H1 (cell line): ENCODE results near the gene RPS6KA2. TPM values are rescaled to one million over a fixed set of nuclear protein-coding genes. Genes with fewer than 3 reads are reported as not detected.

Source experiments
- CTCF ChIA-PET: fragments of 300-600 bp; sonication (Branson Sonifier 250); formaldehyde crosslinking; loops from one replicate; lab custom pipeline; 2021; ENCODE audit not compliant: partially characterized antibody; lab: Charles Lee
- POLR2A ChIA-PET: fragments of 300-600 bp; sonication (Branson Sonifier 250); formaldehyde crosslinking; loops from one replicate; lab custom pipeline; 2021; ENCODE audit warnings: inconsistent platforms; ENCODE audit not compliant: partially characterized antibody; lab: Charles Lee
- DNase-seq, 2 experiments: peaks; one replicate each; pipeline versions ENCODE4 v3.0.0 to v3.0.0-alpha.2; 2010 to 2022; ENCODE audit warnings: low spot score in 2 of 2, low read depth in 1 of 2, mixed read lengths in 1 of 2
- FAIRE-seq: peaks from 2 replicates; lab custom pipeline; 2011; peaks lifted over from hg19 to GRCh38; lab: Jason Lieb, UNC
- H2AFZ ChIP-seq: 2 replicates; pipeline ENCODE4 v1.8.1; 2012; ENCODE audit warnings: low read length, inconsistent platforms
- H2AK5ac ChIP-seq: 2 replicates; pipeline ENCODE4 v1.6.1; 2013; ENCODE audit warnings: low read depth, low read length
- H2BK120ac ChIP-seq: replicated peaks from 2 replicates; pipeline ENCODE3; 2013; ENCODE audit warnings: low read depth, low read length, inconsistent platforms
- H2BK12ac ChIP-seq: 2 replicates; pipeline ENCODE4 v1.6.1; 2013; ENCODE audit warnings: low read depth, low read length
- H2BK15ac ChIP-seq: 2 replicates; pipeline ENCODE4 v1.6.1; 2013; ENCODE audit warnings: low read length
- H2BK20ac ChIP-seq: 2 replicates; pipeline ENCODE4 v1.6.1; 2013; ENCODE audit warnings: low read length
- H2BK5ac ChIP-seq: 2 replicates; pipeline ENCODE4 v1.6.1; 2013; ENCODE audit warnings: low read depth, low read length
- H3K14ac ChIP-seq: 2 replicates; pipeline ENCODE4 v1.6.1; 2013; ENCODE audit warnings: inconsistent platforms; ENCODE audit not compliant: insufficient read length
- H3K18ac ChIP-seq: 2 replicates; pipeline ENCODE4 v1.6.1; 2013; ENCODE audit warnings: low read length; ENCODE audit errors: extremely low read depth
- H3K23ac ChIP-seq: 2 replicates; pipeline ENCODE4 v1.6.1; 2013; ENCODE audit warnings: inconsistent platforms; ENCODE audit not compliant: insufficient read length
- H3K23me2 ChIP-seq: 2 replicates; pipeline ENCODE4 v1.6.1; 2013; ENCODE audit warnings: low read depth, low read length
- H3K27ac ChIP-seq: 2 replicates; pipeline ENCODE4 v1.6.1; 2011; ENCODE audit warnings: low read depth, low read length, inconsistent platforms
- H3K27me3 ChIP-seq, 4 experiments: replicated peaks in 1 of 4; 1 replicate in 1 of 4; 2 replicates in 3 of 4; pipeline versions ENCODE4 v1.6.1 to v1.8.1; 2011 to 2013; ENCODE audit warnings: low read length in 3 of 4, mild to moderate bottlenecking in 3 of 4, inconsistent platforms in 2 of 4, mixed read lengths in 2 of 4, moderate library complexity in 1 of 4; ENCODE audit not compliant: control insufficient read depth in 3 of 4, insufficient read depth in 3 of 4; ENCODE audit errors: extremely low read depth in 1 of 4
- H3K36me3 ChIP-seq, 4 experiments: 2 replicates each; pipeline versions ENCODE4 v1.6.1 to v1.8.1; 2011 to 2013; ENCODE audit warnings: mild to moderate bottlenecking in 4 of 4, low read length in 3 of 4, moderate library complexity in 2 of 4, control low read depth in 1 of 4, inconsistent platforms in 1 of 4; ENCODE audit not compliant: insufficient read depth in 4 of 4, control insufficient read depth in 2 of 4
- H3K4ac ChIP-seq: replicated peaks from 2 replicates; pipeline ENCODE3; 2013; ENCODE audit warnings: low read length, low read depth, mixed read lengths, inconsistent platforms; ENCODE audit not compliant: insufficient read length
- H3K4me1 ChIP-seq, 4 experiments: replicated peaks in 1 of 4; 1 replicate in 1 of 4; 2 replicates in 3 of 4; pipeline versions ENCODE4 v1.6.1 to v1.8.1; 2011 to 2013; ENCODE audit warnings: low read length in 3 of 4, inconsistent platforms in 2 of 4, mixed read lengths in 1 of 4; ENCODE audit not compliant: insufficient read depth in 4 of 4, control insufficient read depth in 3 of 4
- H3K4me2 ChIP-seq, 2 experiments: 2 replicates each; pipeline versions ENCODE4 v1.6.1 to v1.8.1; 2011 to 2013; ENCODE audit warnings: low read depth in 2 of 2, low read length in 2 of 2, control low read depth in 1 of 2, inconsistent platforms in 1 of 2, mild to moderate bottlenecking in 1 of 2; ENCODE audit not compliant: insufficient read depth in 1 of 2
- H3K4me3 ChIP-seq, 4 experiments: fragments of 200-600, 300-600 bp in 1 of 4; sonication (generic), shearing (Covaris generic), sonication (Bioruptor Twin) in 1 of 4; 2 replicates each; pipeline versions ENCODE4 v1.5.1 to v1.8.1; 2011 to 2016; ENCODE audit warnings: low read length in 4 of 4, low read depth in 3 of 4, control low read depth in 2 of 4, inconsistent platforms in 2 of 4, mild to moderate bottlenecking in 2 of 4, mixed read lengths in 1 of 4, moderate library complexity in 1 of 4; ENCODE audit not compliant: insufficient read depth in 2 of 4; ENCODE audit errors: extremely low read depth in 1 of 4
- H3K56ac ChIP-seq: replicated peaks from 2 replicates; pipeline ENCODE3; 2013; ENCODE audit warnings: low read depth, mild to moderate bottlenecking, mixed read lengths, low read length, inconsistent platforms; ENCODE audit not compliant: insufficient read length
- H3K79me1 ChIP-seq: 2 replicates; pipeline ENCODE4 v1.6.1; 2013; ENCODE audit warnings: low read depth, low read length, control low read depth
- H3K79me2 ChIP-seq, 2 experiments: 2 replicates each; pipeline versions ENCODE4 v1.6.1 to v1.8.1; 2012 to 2013; ENCODE audit warnings: low read length in 2 of 2, mild to moderate bottlenecking in 2 of 2, inconsistent platforms in 1 of 2; ENCODE audit not compliant: insufficient read depth in 2 of 2, control insufficient read depth in 1 of 2
- H3K9ac ChIP-seq, 4 experiments: replicated peaks in 1 of 4; 1 replicate in 1 of 4; 2 replicates in 3 of 4; pipeline versions ENCODE4 v1.6.1 to v1.8.1; 2011 to 2013; ENCODE audit warnings: low read depth in 3 of 4, low read length in 3 of 4, control low read depth in 2 of 4, mild to moderate bottlenecking in 2 of 4, moderate library complexity in 2 of 4, inconsistent platforms in 1 of 4; ENCODE audit errors: extremely low read depth in 1 of 4
- H3K9me3 ChIP-seq, 2 experiments: 2 replicates each; pipeline versions ENCODE4 v1.6.1 to v1.8.1; 2012 to 2013; ENCODE audit warnings: mild to moderate bottlenecking in 2 of 2, moderate library complexity in 2 of 2, control low read depth in 1 of 2, inconsistent platforms in 1 of 2, low read depth in 1 of 2, low read length in 1 of 2, mixed read lengths in 1 of 2; ENCODE audit not compliant: insufficient read depth in 2 of 2
- H4K20me1 ChIP-seq, 2 experiments: replicated peaks in 1 of 2; 2 replicates each; pipeline versions ENCODE3 to v1.8.1; 2011 to 2013; ENCODE audit warnings: inconsistent platforms in 2 of 2, low read length in 2 of 2, mild to moderate bottlenecking in 1 of 2; ENCODE audit not compliant: insufficient read depth in 2 of 2, control insufficient read depth in 1 of 2
- H4K5ac ChIP-seq: 2 replicates; pipeline ENCODE4 v1.6.1; 2013; ENCODE audit warnings: low read length, low read depth, mixed read lengths, inconsistent platforms; ENCODE audit not compliant: insufficient read length
- H4K8ac ChIP-seq: 2 replicates; pipeline ENCODE4 v1.8.0; 2013; ENCODE audit warnings: mild to moderate bottlenecking, moderate library complexity, low read length, inconsistent platforms; ENCODE audit not compliant: insufficient read depth; ENCODE audit errors: extremely low read depth
- H4K91ac ChIP-seq: replicated peaks from 2 replicates; pipeline ENCODE3; 2013; ENCODE audit warnings: low read length, mixed read lengths, inconsistent platforms; ENCODE audit not compliant: insufficient read length
- SAP30 ChIP-seq: fragments of 300-600 bp; sonication (generic); IDR thresholded peaks from 2 replicates; pipeline ENCODE4 v1.7.1; 2012; ENCODE audit warnings: low read length, moderate library complexity, mild to moderate bottlenecking, inconsistent platforms; ENCODE audit not compliant: insufficient read depth, insufficient replicate concordance
- WGBS, 2 experiments: shearing (Covaris generic) in 1 of 2; methylation state at CpG; one replicate each; pipeline versions ENCODE4 v1.1.6 to v1.1.7; 2013 to 2015; ENCODE audit warnings: low lambda C conversion rate in 2 of 2, mixed read lengths in 2 of 2, inconsistent platforms in 1 of 2, low coverage in 1 of 2, missing lambda C conversion rate in 1 of 2; ENCODE audit not compliant: insufficient replicate concordance in 2 of 2, insufficient coverage in 1 of 2, insufficient read length in 1 of 2; ENCODE audit errors: extremely low coverage in 1 of 2, missing lambda C conversion rate in 1 of 2; 5-methylcytosine and 5-hydroxymethylcytosine counted together
- polyA plus RNA-seq, 7 experiments: library from polyadenylated mRNA; depleted of rRNA in 3 of 7; stranded (reverse) in 5 of 7; unstranded in 2 of 7; fragments of >200 nt in 5 of 7; fragments of 200-250 nt in 2 of 7; gene quantifications; 1 replicate in 5 of 7; 2 replicates in 1 of 7; 4 replicates in 1 of 7; pipeline versions ENCODE4 v1.2.1 to v1.2.3, GENCODE V29; 2011 to 2013; ENCODE audit warnings: missing spikeins in 2 of 7, mixed read lengths in 2 of 7
- total RNA-seq: library from RNA; stranded (reverse); fragmentation: NEBNext Ultra II Directional; extraction: Animal tissue kit (Norgen Biotek cat#: 25700); gene quantifications from 2 replicates; pipeline ENCODE4 v1.2.1, GENCODE V29; 2021
- TF ChIP-seq, protein P1 (sequence below), 3 experiments: IDR thresholded peaks; 1 replicate in 2 of 3; 2 replicates in 1 of 3; pipeline versions ENCODE4 v1.5.1 to v1.6.1; 2011; ENCODE audit warnings: low read length in 3 of 3, mild to moderate bottlenecking in 3 of 3, inconsistent platforms in 2 of 3, low read depth in 1 of 3, moderate library complexity in 1 of 3; ENCODE audit not compliant: insufficient read depth in 1 of 3; ENCODE audit errors: control extremely low read depth in 1 of 3

Gene RPS6KA2
- total and polyA plus RNA-seq, 2 of the 8 experiments (the other 6 are each of a cell fraction or from before 2014, with no cell fraction given): 8.8 to 25.7 TPM

DNA sequence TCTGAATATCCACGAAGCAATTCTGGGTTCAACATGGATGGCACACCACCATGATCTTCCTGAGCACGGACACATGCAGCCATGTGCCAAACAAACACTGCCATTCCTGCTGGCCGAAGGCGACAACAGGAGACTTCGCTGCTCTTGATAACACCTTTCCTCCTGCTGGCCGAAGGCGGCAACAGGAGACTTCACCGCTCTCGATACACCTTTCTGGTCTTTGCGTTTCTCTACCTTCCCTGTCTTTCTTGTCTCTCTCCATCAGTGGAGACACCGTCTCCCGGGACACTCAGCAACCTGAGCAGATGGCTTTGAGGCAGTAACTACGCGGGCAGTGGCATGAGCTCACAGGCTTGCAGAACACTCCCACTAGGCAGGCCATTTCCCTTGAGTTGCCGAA is 189.4 kb downstream of the RPS6KA2 start:
- Histone ChIP-seq H2AFZ (no peak overlapping the region), H3K4me3 (no peak overlapping the region), H3K14ac (no peak overlapping the region), H2BK5ac (no peak overlapping the region), H4K20me1 (peaks cover 0 to 4% of the 10 kb centered on the region in 2 experiments), H3K79me2 (no peaks in the 10 kb centered on the region), H2AK5ac (no peak overlapping the region), H4K91ac (no peak overlapping the region), H2BK20ac (no peak overlapping the region), H3K27me3 (no peaks in the 10 kb centered on the region), H3K18ac (no peak overlapping the region), H3K9me3 (no peaks in the 10 kb centered on the region), H2BK15ac (no peak overlapping the region), H3K56ac (no peak overlapping the region), H2BK120ac (no peak overlapping the region), H3K4me1 (no peaks in the 10 kb centered on the region), H3K36me3 (no peaks in the 10 kb centered on the region), H4K5ac (no peak overlapping the region), H3K9ac (no peak overlapping the region), H3K27ac (no peak overlapping the region), H3K23ac (no peak overlapping the region), H3K23me2 (no peaks in the 10 kb centered on the region), H3K79me1 (no peaks in the 10 kb centered on the region; the same call in 1 of the 2 replicates), H3K4ac (no peak overlapping the region), H3K4me2 (no peak overlapping the region), H2BK12ac (no peak overlapping the region), H4K8ac (no peak overlapping the region)
- ChIA-PET POLR2A (no interaction called here), CTCF (interaction anchor here (0.6 to 3.3 kb wide), 8 partner anchors 13 to 281 kb away, joined by 3 to 19 read pairs (median 4); no protein-coding TSS in a partner anchor)
- DNase-seq (no peak), FAIRE-seq (no peak)
- 92% methylated on average over 15 of the region's 15 CpGs; no CpG with 5 or more reads in 1 of the 2 experiments for WGBS, 2 experiments
- TF ChIP-seq, protein P1, sequence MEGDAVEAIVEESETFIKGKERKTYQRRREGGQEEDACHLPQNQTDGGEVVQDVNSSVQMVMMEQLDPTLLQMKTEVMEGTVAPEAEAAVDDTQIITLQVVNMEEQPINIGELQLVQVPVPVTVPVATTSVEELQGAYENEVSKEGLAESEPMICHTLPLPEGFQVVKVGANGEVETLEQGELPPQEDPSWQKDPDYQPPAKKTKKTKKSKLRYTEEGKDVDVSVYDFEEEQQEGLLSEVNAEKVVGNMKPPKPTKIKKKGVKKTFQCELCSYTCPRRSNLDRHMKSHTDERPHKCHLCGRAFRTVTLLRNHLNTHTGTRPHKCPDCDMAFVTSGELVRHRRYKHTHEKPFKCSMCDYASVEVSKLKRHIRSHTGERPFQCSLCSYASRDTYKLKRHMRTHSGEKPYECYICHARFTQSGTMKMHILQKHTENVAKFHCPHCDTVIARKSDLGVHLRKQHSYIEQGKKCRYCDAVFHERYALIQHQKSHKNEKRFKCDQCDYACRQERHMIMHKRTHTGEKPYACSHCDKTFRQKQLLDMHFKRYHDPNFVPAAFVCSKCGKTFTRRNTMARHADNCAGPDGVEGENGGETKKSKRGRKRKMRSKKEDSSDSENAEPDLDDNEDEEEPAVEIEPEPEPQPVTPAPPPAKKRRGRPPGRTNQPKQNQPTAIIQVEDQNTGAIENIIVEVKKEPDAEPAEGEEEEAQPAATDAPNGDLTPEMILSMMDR (IDR thresholded peaks at IDR 0.05; ENCODE audit: control extremely low read depth in 1 of 3, insufficient read depth in 1 of 3, low read depth in 1 of 3, low read length in 3 of 3): peak in 2 of 3 experiments; percentile 43 to 48; a peak in 2 of 4 replicates
- TF ChIP-seq SAP30: no peak
